ENCODE data around the gene OR6C75.
"Not testable (repeated sequence)": the region's sequence is repeated elsewhere in the genome, so short reads cannot be mapped to it uniquely, and the experiment has no call there.

Gene OR6C75

DNA sequence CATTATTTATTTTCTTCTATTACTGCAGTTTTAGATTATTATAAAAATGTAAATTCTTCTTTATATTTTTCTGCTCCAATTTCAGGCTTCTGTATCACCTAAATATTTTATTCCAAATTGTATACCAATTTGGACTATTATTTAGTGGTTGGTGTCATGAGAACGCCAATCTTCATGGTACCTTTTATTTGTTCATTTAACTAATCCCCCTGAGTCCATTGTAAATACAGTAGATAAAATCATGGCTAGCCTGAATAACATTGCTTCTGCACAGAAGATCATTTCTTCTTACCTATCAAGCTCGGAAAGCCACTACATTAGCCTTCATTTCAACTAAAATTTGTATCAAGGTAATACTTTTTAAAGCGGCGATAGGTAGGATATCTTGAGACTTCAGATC lies at the start of gene OR6C75:
Gene OR6C75, plus strand, starts transcription at position 301 of the 400 bp plus-strand sequence. CDS start 2,136 bp downstream, outside the sequence.
- no peak for DNase-seq (ENCODE audit: low read depth, low spot score)

DNA sequence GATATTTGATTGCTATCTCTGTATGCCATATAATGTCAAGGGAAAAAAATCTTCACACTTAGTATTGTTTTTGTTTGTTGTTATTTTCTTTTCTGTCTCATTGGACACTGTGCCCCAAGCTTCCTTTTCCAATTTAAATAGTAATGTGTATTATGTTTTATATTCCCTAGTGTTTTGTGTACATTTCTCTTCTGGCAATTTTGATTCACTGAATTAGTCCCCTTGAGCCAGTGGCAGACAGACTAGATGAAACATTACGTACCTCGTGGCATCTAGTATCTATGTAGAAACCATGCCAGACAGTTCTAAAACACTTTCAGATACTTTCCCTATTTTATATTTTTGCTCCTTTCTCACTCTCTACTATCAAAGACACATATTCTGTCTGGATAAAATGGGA lies 48.7 kb upstream of the OR6C75 start, which contains the start of gene OR6C1:
Gene OR6C1, plus strand, starts transcription at position 301 of the 400 bp plus-strand sequence. CDS start 6,257 bp downstream, outside the sequence.
- no peak for DNase-seq (ENCODE audit: low read depth, low spot score)

DNA sequence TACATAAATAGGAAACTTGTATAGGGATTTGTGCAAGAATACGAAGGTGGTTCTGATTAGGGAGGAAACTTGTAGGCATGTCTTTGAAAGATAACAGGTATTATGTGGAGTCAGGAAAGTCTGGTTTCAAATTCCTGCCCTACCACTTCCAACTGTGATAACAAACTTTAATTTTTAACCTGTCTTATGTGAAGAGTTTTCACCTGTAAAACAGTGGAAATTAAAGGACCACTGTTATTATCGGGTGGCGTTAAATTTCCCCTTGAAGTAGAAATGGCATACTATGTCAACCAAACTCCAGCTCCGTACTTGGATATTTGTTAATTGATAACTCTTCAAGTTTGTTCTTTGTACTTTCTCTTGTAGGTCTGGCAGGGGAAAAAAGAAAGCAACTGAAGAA lies 42.6 kb upstream of the OR6C75 start:
- no peak for DNase-seq (ENCODE audit: low read depth, low spot score)

DNA sequence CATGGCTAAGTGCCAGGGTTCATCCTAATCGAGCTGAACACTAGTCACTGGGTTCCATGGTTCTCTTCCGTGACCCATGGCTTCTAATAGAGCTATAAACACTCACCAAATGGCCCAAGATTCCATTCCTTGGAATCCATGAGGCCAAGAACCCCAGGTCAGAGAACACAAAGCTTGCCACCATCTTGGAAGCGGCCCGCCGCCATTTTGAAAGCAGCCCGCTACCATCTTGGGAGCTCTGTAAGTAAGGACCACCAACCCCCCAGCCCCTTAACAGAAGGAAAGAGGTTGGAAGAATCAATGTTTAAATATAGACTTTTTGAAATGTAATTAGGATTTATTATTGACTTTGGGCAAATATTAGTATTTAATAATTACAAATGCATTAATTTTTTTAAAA lies 37.0 kb upstream of the OR6C75 start:
- not testable (repeated sequence) for DNase-seq (ENCODE audit: low read depth, low spot score)

DNA sequence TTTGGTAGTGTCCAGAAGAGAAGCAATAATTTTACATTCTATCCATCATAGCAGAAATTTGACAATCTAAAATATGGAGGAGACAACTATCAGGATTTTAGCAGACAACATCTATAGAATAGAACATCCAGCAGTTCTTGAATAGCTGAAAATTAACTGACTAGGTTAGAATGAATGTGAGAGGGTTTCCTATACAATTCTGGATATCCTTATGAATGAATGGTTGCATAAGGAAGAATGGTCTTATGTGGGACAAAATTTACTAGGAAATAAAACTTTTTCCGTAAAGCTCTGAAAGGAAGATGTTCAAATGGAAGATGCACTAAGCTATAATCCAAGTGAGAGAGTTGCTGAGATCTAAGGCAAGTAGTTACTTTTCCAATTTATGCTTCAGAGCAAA lies 32.3 kb upstream of the OR6C75 start, which contains the start of gene OR6C3:
Gene OR6C3, plus strand, starts transcription at position 301 of the 400 bp plus-strand sequence. CDS start 955 bp downstream, outside the sequence.
- no peak for DNase-seq (ENCODE audit: low read depth, low spot score)

DNA sequence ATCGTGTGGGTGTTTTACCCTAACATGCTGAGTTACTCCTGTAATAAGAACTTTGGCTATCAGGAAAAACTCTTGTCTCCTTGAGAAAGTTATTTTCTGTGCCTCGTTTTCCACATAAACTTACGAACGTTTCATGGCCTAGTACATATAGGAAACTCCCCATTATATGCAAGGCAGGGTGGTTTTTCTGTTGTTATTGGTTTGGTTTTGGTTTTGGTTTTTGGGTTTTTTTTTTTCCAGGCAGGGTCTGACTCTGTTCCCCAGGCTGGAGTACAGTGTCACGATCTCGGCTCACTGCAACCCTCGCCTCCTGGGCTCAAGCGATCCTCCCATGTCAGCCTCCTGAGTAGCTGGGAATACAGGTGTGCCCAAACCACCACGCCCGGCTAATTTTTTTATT lies 26.8 kb upstream of the OR6C75 start:
- no peak for DNase-seq (ENCODE audit: low read depth, low spot score)

DNA sequence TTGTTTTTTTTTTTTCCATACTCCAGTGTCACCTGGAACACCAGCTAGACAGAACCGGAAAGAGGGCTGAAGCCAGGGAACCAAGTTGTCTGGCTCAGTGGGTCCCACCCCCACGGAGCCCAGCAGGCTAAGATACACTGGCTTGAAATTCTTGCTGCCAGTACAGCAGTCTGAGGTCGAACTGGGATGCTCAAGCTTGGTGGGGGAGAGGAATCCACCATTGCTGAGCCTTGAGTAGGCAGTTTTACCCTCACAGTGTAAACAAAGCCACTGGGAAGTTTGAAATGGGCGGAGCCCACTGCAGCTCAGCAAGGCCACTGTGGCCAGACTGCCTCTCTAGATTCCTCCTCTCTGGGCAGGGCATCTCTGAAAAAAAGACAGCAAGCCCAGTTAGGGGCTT lies 7.4 kb upstream of the OR6C75 start:
- not testable (repeated sequence) for DNase-seq (ENCODE audit: low read depth, low spot score)

DNA sequence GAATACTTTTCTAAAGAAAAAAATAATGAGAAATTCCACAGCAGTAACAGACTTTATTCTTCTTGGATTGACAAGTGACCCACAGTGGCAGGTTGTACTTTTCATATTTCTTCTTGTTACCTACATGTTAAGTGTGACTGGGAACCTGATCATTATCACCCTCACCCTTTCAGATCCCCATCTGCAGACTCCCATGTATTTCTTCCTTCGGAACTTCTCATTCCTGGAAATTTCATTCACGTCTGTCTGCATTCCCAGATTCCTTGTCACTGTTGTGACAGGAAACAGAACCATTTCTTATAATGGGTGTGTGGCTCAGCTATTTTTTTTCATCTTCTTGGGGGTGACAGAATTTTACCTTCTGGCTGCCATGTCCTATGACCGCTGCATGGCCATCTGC lies 2.3 kb downstream of the OR6C75 start:
- DNase-seq (ENCODE audit: low read depth, low spot score) = no peak

DNA sequence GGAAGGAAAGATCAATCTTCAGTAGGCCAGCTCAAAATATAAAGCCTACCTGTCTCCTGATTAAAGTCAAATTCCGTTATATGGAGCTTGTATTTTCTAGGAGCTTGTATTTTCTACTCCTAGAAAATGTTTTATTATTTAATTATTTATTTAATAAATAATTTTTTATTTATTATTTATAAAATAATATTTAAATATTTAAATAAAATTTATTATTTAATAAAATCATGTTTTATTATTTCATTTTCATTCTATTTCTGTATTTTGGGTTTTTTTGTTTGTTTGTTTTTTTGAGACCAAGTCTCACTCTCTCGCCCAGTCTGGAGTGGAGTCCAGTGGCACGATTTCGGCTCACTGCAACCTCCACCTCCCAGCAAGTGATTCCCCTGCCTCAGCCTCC lies 9.7 kb downstream of the OR6C75 start:
- no peak for DNase-seq (ENCODE audit: low read depth, low spot score)

DNA sequence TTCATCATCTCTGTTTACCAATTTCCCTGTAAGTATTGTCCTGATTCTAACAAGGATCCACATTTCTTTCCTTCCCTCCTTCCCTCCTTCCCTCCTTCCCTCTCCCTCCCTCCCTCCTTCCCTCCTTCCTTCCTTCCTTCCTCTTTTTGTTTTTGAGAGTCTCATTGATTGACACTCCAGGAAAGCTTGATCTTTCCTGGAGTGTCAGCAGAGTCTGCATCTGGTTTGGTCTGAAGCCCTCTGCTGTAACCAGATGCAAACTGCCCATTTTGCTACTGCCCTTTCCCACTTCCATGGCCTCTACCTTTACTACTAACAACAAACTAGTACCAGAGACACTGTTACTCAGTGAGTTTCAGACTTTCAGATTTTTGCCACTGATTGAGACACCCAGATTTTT lies 23.1 kb downstream of the OR6C75 start:
- DNase-seq (ENCODE audit: low read depth, low spot score) = peak; percentile 0

DNA sequence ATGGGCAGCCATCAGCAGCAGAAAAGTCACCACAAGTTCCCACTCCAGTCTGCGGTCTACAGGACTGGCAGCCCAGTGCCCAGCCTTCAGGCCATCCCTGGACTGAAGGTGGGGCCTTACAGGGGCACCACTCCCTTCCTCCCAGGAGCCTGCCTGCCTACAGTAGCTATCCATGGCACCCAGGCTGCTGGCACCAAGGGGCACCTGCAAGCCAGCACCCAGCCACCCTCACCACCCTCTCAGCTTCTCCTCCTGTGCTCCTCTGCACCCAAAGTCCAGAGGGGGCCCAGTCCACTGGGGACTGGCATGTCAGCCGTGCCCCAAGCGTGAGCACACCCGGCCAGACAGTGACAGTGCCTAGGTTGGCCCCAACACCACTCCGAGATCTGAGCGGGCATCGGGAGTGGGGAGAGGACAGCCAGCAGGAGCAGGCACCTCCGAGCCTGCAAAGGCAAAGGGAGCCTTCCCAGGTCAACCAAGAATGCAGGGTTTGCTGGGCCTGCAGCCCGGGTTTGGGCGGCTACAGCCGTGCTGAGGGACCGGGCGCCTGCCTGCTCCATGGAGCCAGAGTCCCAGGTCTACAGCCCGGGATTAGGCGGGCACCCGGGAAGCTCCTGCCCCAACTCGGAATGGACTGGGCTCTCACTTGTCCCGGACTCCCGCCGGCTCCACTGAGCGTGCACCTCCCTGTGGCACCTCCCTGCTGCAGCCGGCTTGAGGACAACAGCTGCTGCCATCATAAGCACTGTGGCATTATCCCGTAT lies 29.4 kb downstream of the OR6C75 start:
- no peak for DNase-seq (ENCODE audit: low read depth, low spot score)

DNA sequence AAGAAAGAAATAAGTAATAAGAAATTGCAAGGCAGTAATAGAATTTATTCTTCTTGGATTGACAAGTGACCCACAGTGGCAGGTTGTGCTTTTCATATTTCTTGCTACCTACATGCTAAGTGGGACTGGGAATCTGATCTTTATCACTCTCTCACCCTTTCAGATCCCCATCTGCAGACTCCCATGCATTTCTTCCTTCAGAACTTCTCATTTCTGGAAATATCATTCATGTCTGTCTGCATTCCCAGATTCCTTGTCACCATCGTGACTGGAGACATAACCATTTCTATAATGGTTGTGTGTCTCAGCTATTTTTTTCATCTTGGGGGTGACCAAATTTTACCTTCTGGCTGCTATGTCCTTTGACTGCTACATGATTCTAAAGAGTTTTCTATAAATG lies 33.6 kb downstream of the OR6C75 start:
- DNase-seq (ENCODE audit: low read depth, low spot score) = no peak

DNA sequence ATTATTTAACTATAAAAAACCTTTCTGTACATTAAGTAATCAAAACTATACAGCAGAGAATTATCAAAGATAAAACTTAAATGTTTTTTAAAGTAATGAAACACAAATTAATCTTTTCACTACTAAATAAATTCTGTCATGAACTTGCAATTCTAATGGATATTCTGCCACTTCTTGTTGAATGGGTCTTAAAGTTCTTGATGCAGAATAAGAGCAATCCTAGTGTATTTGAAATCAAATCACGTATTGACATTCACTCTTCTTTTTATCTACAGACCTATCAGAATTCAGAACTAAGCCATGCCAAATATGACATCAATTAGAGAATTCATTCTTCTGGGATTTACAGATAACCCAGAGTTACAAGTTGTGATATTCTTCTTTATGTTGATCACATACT lies 37.5 kb downstream of the OR6C75 start, which contains the start of gene OR6C65:
Gene OR6C65, plus strand, starts transcription at position 301 of the 400 bp plus-strand sequence. Its CDS starts 0 bp downstream, at position 301.
- DNase-seq (ENCODE audit: low read depth, low spot score) = no peak

DNA sequence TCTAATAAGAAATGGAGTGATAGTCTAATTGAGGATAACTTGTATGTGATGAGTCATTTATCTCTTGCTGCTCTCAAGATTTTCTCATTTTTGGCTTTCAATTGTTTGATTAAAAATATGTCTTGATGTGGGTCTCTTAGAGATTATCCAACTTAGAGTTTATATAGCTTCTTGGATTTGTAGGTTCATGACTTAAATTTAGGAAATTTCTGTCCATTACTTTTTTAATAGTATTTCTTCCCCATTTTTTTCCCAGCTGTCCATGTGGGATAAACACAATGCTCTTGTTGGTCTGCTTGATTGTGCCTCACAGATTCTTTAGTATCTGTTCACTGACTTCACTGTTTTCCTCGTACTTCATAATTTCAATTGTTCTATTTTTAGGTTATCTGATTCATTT lies 45.1 kb downstream of the OR6C75 start:
- no peak for DNase-seq (ENCODE audit: low read depth, low spot score)

DNA sequence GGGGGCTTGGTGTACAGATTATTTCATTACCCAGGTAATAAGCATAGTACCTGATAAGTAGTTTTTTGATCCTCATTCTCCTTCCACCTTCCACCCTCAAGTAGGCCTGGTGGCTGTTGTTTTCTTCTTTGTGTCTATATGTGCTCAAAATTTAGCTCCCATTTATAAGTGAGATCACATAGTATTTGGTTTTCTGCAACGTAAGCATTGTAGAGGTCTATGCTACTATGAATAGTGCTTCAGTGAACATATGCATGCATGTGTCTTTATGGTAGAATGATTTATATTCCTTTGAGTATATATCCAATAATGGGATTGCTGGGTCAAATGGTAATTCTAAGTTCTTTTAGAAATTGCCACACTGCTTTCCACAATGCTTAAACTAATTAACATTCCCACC lies 46.4 kb downstream of the OR6C75 start:
- not testable (repeated sequence) for DNase-seq (ENCODE audit: low read depth, low spot score)

DNA sequence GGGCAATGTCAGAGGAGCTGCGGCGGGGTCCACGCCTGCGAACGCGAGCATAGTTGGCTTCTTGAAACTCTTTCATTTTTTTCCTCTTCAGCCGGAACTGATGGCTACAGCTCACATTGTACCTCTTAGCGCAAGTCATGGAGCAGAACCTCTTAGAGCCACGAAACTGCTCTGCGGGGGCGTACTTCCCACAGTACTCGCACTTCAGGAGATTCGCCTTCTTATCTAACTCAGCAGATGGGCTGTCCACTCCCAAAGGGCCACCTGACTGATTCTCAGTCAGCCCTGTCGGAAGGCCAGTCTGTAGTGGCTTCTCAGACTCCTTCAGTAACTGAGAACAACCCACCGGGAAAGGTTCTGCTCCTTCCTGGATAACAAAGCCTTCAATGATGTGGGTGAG lies 49.4 kb downstream of the OR6C75 start:
- DNase-seq (ENCODE audit: low read depth, low spot score) = not testable (repeated sequence)

DNA sequence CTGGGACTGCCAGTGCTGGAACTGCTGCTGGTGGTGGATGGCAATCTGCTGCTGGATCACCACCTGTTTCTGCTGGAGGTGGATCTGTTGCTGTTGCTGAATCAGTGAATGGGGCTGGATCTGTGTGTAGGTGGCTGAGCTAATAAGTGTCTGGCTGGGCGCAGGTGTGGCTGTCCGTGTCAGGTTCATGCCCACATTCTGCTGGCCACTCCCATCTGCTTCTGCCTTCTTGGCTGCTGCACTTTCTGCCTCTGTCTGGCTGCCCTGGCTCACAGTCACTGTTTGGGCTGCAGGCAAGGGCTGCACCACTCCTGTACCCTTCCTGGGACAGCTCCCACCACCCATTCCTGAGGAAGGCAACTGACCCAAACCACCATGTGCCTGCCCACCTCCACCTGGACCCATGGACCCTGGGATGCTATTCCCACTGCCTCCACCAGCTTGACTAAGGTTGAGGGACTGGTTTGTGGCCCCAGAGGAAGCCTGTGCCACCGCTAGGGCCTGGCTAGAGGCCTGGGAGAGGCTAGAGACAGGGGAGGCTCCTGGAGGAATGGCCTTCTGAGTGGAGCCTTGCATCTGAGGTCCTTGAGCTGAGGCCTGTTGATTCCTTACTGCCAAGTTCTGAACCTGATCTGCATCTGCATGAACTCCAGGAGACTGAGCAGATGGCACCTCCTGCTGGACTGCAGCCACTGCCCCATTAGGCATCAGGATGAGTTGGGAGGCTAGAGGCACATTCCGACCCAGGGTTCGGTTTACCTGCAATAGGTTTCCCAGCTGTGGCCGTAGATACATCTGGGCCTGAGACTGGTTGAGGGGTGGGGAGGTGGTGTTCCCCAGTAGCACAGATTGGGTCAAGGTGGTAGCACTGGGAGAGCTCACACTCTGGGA lies 51.0 kb downstream of the OR6C75 start:
- not testable (repeated sequence) for DNase-seq (ENCODE audit: low read depth, low spot score)

DNA sequence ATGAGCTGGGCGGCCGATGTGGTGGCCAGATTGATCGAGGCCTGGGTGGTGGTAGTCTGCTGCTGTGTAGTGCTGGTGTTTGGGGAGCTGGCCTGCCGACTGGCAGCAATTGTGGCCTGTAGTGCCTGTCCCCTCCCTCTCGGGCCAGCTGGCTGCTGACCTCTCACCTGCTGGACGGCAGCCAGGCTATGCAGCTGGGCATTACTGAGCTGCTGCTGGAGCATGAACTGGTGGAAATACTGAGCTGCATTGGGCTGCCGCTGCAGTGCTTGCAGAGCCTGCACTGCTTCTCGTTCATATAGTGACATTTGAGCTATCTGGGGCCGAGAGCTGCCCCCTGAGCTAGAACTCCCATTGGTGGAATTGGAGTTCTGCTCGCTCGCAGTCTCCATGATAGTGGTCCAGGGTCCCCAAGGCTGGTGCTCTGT lies 51.6 kb downstream of the OR6C75 start:
- not testable (repeated sequence) for DNase-seq (ENCODE audit: low read depth, low spot score)

DNA sequence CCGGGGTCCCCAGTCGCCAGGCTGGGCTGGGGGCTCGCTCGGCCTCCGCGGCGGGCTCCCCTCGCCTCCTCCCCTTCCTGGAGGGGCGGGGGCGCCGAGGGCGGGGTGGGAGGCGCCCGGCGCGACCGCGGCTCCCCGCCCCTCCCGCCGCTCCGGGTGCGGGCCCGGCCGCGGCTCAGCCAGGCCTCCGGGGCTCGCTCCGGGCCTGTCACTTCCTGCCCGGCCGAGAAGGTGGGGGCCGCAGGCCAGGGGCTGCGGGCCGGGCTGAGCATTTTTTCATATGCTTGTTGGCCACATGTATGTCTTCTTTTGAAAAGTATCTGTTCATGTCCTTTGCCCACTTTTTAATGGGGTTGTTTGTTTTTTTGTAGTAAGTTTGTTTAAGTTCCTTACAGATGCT lies 52.1 kb downstream of the OR6C75 start:
- DNase-seq (ENCODE audit: low read depth, low spot score) = not testable (repeated sequence)

DNA sequence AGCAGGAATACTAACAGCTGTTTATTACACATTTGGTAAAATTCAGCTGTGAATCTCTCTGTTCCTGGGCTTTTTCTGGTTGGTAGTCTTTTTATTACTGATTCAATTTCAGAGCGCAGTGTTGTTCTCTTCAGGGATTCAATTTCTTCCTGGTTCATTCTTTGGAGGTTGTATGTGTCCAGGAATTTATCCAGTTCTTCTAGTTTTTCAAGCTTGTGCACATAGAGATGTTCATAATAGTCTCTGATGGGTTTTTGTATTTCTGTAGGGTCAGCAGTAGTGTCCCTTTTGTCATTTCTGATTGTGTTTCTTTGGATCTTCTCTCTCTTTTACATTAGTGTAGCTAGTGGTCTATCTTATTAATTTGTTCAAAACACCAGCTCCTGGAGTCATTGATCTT lies 54.2 kb downstream of the OR6C75 start:
- DNase-seq (ENCODE audit: low read depth, low spot score) = no peak
